ENCODE measurements around the gene C19orf25. TPM values are rescaled to one million over a fixed set of nuclear protein-coding genes. Genes with fewer than 3 reads are reported as not detected.
"Not testable (repeated sequence)": the region's sequence is repeated elsewhere in the genome, so short reads cannot be mapped to it uniquely, and the experiment has no call there.

C19orf25 gene
- 18.6 TPM for total RNA-seq

DNA sequence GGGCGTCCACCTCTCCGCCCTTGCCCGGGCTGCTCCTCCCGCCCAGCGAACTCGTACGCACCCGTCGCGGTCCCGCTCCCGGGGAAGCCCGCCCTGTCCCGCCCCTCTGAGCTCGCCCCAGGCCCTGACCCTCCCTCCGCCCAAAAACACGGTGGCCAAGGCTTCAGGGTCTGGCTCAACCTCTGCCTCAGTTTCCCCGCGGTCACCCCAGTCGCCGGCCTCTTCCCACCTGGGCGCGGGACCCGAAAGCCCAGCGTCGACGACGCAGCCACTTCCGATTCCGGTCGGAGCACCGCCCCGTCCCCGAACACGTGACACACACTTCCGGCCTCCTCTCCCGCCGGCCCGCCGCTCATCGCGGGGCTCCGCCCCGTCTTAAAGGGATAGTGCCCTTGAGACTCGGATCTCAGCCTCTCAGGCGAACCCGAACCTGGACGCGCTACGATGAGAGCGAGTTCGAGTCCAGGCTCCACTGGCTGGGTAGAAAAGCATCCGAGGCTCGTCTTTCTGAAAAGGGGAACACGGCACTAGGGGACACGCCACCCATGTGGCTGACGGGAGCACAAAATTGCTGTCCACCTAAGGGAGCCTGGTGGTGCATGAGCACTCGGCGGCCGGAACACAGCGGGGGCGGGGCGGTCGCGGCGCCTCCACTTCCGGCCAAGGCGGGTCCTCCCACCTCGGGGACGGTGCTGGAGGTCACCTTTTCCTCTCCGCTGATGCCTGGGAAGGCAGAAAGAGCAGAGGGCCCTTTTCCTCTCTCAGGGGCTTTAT is at the start of gene C19orf25:
TSS of gene C19orf25 (minus strand) at position 282 of the 774 bp plus-strand sequence. CDS start 312 bp downstream, outside the sequence.
- peak; percentile 85 for DNase-seq

GRCh38 chr19:1527650-1528309 is 48.8 kb upstream of the C19orf25 start:
- no peak for DNase-seq

GRCh38 chr19:1526979-1527649 is 48.1 kb upstream of the C19orf25 start:
- no peak for DNase-seq

DNA sequence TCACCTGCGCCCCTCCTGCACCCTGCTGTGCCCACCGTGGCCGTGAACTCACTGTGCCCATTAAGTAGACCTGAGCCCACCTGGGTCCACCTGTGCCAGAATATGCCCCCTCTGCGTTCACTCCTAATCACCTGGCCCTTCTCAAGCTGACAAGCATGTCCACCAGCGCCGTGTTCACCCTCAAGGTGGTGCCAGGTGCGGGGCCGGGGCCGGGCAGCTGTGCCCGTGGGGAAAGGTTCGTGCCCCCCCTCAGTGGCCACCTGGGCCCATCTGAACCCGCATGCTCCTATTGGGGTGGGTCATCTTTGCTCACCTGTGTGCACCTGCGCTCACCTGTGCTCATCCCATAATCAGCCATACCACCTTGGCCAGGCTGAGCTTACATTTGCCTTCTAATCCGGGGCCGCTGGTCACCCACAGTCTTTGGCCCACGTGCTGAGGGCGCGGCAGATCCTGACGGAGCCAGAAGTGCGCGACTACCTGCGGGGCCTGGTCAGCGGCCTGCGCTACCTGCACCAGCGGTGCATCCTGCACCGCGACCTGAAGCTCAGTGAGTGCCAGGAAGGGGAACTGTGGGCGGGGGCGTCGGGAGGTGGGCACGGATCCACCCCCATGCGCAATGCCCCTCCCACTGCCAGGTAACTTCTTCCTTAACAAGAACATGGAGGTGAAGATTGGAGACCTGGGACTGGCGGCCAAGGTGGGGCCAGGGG is 47.2 kb upstream of the C19orf25 start:
- no peak for DNase-seq

- DNase-seq: no peak
Observed at GRCh38 chr19:1525343-1525742, 46.3 kb upstream of the C19orf25 start.

DNA sequence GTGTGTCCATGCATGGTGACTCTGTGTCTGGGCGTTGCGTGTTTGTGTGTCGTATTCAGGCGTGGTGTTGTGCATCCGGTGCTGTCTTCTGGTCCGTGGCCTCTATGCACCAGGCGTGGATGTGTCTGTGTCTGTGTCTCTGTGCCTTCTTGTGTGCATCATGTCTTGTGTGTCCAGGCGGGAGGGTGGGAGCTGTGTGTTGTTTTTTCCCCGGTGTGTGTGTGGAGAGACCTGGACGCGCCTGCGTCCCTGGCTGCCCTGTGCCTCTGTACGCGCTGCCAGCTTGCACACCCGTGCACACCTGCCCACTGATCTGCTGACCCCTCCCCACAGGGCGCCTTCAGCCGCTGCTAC is 45.9 kb upstream of the C19orf25 start:
- no peak for DNase-seq

DNA sequence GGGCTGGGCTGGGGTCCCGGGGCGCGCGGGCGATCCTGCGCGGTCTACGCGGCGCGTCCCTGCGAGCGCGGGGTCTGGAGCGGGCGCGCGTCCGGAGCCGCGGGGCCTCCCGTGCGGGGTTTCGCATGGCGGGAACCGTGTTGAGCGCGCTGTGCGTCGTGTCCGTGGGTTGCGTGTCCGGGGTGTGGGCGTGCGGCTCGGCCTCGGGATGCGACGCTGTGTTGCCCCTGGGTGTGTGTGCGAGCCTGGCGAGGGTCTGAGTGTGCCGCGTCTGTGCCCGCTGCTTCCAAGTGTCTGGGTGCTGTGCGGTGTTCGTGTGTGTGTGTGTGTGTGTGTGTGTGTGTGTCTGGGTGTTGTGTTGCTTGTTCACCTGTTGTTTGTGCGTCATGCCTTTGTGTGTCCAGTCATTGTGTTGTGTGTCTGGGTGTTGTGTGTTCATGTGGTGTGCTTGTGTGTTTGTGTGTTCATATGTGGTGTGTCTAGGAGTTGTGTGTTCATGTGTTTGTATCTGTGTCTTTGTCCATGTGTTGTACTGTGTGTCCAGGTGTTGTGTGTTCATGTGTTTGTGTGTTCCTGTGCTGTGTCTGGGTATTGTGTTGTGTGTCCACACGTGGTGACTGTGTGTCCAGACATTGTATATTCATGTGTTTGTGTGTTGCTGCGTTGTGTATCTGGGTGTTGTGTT is 45.4 kb upstream of the C19orf25 start:
- no peak for DNase-seq

DNA sequence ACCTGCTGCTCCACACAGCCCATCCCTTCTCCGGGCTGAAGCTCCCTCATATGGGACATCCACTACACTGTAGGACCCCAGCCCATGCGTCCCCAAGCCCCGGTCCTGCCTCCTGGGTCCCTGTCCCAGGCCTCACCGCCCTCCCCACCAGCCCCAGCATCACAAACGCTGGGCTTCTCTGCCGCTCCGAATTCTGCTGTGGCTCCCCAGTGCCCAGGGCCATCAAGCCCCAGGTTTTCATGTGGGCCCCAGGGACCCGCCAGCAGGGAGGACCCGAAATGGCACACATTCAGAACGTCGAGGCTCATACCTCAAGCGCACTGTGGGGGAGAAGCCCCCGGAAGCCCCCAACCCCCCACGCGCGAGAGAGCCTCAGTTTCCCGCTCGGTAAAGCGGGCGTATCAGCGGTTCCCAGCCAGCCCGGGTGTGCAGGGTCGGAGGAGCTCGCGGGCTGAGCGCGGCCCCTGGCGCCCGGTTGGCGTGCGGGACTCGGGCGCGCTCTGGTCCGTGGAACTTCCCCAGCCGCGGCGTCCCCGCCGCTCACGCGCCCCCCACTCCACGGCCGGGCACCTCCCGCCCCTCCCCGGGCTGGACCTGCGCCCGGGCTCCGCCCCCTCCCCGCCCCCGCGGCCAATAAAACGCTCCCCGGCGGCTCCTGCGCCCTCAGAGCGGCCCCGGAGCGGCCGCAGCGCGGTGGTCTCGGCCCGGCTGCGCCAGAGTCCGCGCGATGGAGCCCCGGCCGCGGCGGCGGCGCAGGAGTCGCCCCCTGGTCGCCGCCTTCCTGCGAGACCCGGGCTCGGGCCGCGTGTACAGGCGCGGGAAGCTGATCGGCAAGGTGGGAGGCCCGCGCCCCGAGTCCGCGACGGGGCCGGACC is 44.6 kb upstream of the C19orf25 start, which contains the start of gene PLK5:
TSS of gene PLK5 (plus strand) at position 666 of the 875 bp plus-strand sequence. CDS start 2,920 bp downstream, outside the sequence.
- no peak for DNase-seq

GRCh38 chr19:1522838-1523237 is 43.8 kb upstream of the C19orf25 start:
- no peak for DNase-seq

DNA sequence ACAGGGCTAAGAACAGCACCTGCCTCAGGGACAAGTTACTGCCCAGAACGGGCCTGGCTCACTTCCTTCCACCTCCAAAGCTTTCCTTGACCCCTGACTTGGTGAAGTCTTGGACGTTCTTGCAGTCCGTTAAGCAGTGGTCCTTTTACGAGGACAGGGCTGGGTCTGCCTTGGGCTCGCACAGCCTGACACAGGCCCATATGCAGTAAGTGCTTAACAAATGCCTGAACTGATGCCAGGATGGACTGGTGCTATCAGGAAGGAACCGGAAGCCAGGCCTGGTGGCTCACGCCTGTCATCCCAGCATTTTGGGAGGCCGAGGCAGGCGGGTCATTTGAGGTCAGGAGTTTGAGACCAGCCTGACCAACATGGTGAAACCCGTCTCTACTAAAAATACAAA is 43.0 kb upstream of the C19orf25 start:
- DNase-seq: no peak

GRCh38 chr19:1521636-1522035 is 42.6 kb upstream of the C19orf25 start:
- no peak for DNase-seq

- no peak for DNase-seq
Observed at GRCh38 chr19:1520203-1520780, 41.3 kb upstream of the C19orf25 start.

GRCh38 chr19:1519802-1520201 is 40.8 kb upstream of the C19orf25 start:
- DNase-seq: not testable (repeated sequence)

GRCh38 chr19:1518471-1518870 is 39.5 kb upstream of the C19orf25 start:
- DNase-seq: no peak

- no peak for DNase-seq
Observed at GRCh38 chr19:1516395-1516753, 37.4 kb upstream of the C19orf25 start.

DNA sequence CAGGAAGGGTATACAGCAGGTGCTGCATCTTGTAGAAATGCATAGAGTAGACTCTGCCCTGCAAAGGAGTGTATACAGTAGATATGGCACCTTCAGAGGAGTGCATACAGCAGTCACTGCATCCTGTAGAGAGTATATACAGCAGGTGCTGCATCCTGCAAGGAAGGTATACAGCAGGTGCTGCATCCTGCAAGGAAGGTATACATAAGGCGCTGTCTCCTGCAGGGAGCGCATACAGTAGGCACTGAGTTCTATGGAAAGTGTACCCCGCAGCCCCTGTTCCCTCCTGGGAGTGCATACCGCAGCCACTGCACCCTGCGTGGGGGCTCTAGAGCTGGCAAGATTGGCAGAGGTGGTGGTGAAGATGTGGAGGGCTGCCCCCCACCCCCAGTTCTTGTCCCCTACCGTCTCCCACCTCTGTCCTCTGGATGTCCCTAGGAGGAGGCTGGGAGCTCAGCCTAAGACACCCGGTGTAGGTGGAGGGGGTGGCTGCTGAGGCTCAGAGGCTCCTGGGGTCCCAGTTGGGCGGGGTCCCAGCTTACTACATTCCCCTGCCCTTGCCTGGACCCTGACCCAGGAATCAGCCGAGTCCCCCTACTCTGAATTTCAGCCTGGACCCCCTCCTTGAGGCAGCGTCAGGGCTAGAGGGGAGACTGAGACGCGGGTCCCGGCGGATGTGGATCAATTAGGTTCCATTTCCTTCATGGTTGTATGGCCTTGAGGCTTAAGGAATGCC is 36.1 kb upstream of the C19orf25 start:
- no peak for DNase-seq

DNA sequence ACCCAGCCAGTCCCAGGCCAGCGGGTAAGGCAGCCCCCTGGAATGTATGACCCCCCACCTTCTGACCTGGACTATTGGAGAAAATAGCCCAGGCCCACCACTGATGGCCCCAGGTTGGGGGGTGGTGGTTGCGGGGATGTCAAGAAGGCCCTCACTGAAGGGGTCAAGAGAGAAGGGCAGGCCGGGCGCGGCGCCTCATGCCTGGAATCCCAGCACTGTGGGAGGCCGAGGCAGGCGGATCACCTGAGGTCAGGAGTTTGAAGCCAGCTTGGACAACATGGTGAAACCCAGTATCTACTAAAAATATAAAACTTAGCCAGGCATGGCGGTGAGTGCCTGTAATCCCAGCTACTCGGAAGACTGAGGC is 35.3 kb upstream of the C19orf25 start:
- DNase-seq: no peak

DNA sequence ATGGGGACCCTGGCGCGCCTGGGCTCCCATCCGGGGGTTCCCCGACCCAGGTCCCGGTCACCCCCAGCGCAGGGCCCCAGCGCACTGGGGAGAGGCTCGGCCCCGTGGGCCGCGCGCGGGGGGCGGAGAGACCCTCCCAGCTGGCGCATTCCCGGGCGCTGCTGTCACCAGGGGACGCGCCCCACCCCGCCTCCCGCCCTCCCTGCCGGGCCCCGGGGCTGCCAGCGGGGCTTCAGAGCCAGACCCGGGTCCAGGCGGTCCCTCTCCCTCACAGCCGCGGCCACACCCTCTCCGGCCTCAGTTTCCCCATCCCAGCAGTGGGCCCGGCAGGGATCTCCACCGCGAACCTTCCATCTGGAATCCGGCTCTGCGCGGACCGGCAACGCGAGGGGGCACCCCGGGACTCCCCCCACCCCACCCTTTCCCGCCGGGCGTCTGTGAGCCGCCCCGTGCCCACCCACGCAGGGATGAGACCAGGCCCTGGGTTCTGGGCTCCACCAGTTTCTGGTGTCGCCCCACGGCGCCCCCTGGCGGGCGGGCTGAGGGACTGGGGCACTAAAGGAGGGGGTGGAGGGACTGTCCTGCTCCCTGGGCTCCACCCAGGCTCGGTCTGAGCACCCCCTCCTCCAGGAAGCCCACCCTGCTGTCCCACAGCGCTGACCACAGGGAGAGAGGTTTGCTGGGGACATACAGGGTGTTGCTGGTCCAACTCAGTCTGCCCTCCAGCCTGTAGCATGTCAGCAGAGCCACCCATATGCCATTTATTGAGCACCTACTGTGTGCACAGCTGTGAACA is 34.7 kb upstream of the C19orf25 start:
- DNase-seq: no peak
